Body of pancreas (tissue), 4 donors: ENCODE data around the gene GOLGA6D.

Source experiments
- POLR2A ChIP-seq, 3 donors: fragments of 450-650 bp; IDR thresholded peaks; one replicate each; pipeline ENCODE4 v1.6.1; 2016; ENCODE audit warnings: antibody characterized with exemption in 3 of 3, mild to moderate bottlenecking in 2 of 3
- TF ChIP-seq, protein P1 (sequence below), 7 experiments: fragments of 450-650 bp in 4 of 7; fragments of 200-600 bp in 3 of 7; sonication (generic) in 3 of 7; IDR thresholded peaks; one replicate each; pipeline ENCODE4 v1.5.1; 2016 to 2019; ENCODE audit warnings: antibody characterized with exemption in 7 of 7

DNA sequence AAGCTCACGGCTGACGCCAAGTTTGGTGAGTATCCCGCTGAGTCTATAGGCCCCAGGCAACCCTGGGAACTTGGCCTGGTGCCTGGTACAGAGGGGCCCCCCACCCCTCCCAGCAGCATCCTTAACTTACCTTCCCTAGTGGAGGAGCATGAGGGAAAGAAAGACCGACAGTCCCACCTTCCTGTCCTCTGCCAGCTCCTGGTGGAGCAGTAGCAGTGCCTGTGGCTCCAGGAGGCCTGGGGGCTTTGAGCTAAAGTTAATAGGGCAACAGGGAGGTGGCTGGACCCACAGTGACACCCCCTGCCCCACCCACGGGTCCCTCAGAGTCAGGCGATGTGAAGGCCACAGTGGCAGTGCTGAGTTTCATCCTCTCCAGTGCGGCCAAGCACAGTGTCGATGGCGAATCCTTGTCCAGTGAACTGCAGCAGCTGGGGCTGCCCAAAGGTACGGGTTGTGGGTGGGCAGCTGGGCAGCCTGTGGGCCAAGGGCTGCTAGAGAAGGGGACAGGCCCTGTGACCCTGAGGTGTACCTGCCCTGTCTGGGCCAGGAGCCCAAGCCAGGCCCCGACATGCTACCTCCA lies 56.1 kb downstream of the GOLGA6D start:
- TF ChIP-seq, protein P1, sequence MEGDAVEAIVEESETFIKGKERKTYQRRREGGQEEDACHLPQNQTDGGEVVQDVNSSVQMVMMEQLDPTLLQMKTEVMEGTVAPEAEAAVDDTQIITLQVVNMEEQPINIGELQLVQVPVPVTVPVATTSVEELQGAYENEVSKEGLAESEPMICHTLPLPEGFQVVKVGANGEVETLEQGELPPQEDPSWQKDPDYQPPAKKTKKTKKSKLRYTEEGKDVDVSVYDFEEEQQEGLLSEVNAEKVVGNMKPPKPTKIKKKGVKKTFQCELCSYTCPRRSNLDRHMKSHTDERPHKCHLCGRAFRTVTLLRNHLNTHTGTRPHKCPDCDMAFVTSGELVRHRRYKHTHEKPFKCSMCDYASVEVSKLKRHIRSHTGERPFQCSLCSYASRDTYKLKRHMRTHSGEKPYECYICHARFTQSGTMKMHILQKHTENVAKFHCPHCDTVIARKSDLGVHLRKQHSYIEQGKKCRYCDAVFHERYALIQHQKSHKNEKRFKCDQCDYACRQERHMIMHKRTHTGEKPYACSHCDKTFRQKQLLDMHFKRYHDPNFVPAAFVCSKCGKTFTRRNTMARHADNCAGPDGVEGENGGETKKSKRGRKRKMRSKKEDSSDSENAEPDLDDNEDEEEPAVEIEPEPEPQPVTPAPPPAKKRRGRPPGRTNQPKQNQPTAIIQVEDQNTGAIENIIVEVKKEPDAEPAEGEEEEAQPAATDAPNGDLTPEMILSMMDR (IDR thresholded peaks at IDR 0.05): no peak
- TF ChIP-seq POLR2A (IDR thresholded peaks at IDR 0.05): no peak
